CD4-positive, alpha-beta T cell (primary cell): Measurements from ENCODE around the gene EXOG. TPM values are rescaled to one million over a fixed set of nuclear protein-coding genes. Genes with fewer than 3 reads are reported as not detected.

Experiments used
- ATAC-seq: fragments of 200-7000 bp; cut with Tn5 transposase; one replicate; pipeline ENCODE4 v1.10.0; 2022; ENCODE audit warnings: mild to moderate bottlenecking; ENCODE audit not compliant: poor library complexity
- CTCF ChIA-PET: fragments of 350-600 bp; sonication (Branson Sonifier 250); formaldehyde crosslinking; loops from one replicate; lab custom pipeline; 2021; ENCODE audit warnings: antibody characterized with exemption, inconsistent platforms; lab: Charles Lee
- POLR2A ChIA-PET: fragments of 350-600 bp; sonication (Branson Sonifier 250); formaldehyde crosslinking; loops from one replicate; lab custom pipeline; 2021; ENCODE audit warnings: antibody characterized with exemption, inconsistent platforms; lab: Charles Lee
- DNase-seq, 14 experiments: peaks; one replicate each; pipeline ENCODE4 v3.0.0-alpha.2; 2013 to 2020; ENCODE audit warnings: mixed read lengths in 2 of 14
- H3K27ac ChIP-seq, 2 donors: one replicate each; pipeline versions ENCODE4 v1.5.1 to v1.7.0; 2013; ENCODE audit warnings: low read length in 2 of 2, low read depth in 1 of 2, mild to moderate bottlenecking in 1 of 2
- H3K27me3 ChIP-seq, 2 experiments: 1 replicate in 1 of 2; 2 replicates in 1 of 2; pipeline versions ENCODE4 v1.6.1 to v1.7.0; 2013; ENCODE audit warnings: low read length in 2 of 2, control low read depth in 1 of 2, mild to moderate bottlenecking in 1 of 2, moderate library complexity in 1 of 2; ENCODE audit not compliant: insufficient read depth in 2 of 2, control insufficient read depth in 1 of 2
- H3K36me3 ChIP-seq: one replicate; pipeline ENCODE4 v1.6.1; 2013; ENCODE audit warnings: low read length, control low read depth; ENCODE audit not compliant: insufficient read depth
- H3K4me1 ChIP-seq: one replicate; pipeline ENCODE4 v1.6.1; 2013; ENCODE audit warnings: low read length, control low read depth; ENCODE audit not compliant: insufficient read depth
- H3K4me3 ChIP-seq: one replicate; pipeline ENCODE4 v1.5.1; 2013; ENCODE audit warnings: mild to moderate bottlenecking, low read length, moderate library complexity
- H3K9me3 ChIP-seq, 2 experiments: 1 replicate in 1 of 2; 2 replicates in 1 of 2; pipeline versions ENCODE4 v1.6.1 to v1.7.0; 2013; ENCODE audit warnings: low read length in 2 of 2, mild to moderate bottlenecking in 2 of 2, control low read depth in 1 of 2, moderate library complexity in 1 of 2; ENCODE audit not compliant: control insufficient read depth in 1 of 2, insufficient read depth in 1 of 2
- H3K27ac Mint-ChIP-seq: one replicate; pipeline ENCODE4 v1.8.0; 2020; ENCODE audit warnings: mixed read lengths
- H3K27me3 Mint-ChIP-seq: one replicate; pipeline ENCODE4 v1.8.0; 2021; ENCODE audit warnings: mixed read lengths
- H3K36me3 Mint-ChIP-seq: one replicate; pipeline ENCODE4 v1.8.0; 2021; ENCODE audit warnings: low read depth, mixed read lengths
- H3K4me1 Mint-ChIP-seq: one replicate; pipeline ENCODE4 v1.8.0; 2021; ENCODE audit warnings: low read depth, mixed read lengths
- H3K4me3 Mint-ChIP-seq: one replicate; pipeline ENCODE4 v1.8.0; 2020; ENCODE audit warnings: mild to moderate bottlenecking, mixed read lengths
- H3K9me3 Mint-ChIP-seq: one replicate; pipeline ENCODE4 v1.8.0; 2020; ENCODE audit warnings: mixed read lengths
- intact Hi-C, 2 experiments: fragments of 100-400 bp; cut with DNase I in 1 of 2; cut with micrococcal nuclease in 1 of 2; formaldehyde crosslinking; loops; one replicate each; pipeline versions ENCODE4 v1.15.1 to v1.9.0; 2023 to 2025; cut with DNase I, micrococcal nuclease
- total RNA-seq, 174 experiments: library from RNA in 2 of 174; stranded (reverse) in 2 of 174; gene quantifications; one replicate each; pipeline ENCODE4 v1.2.3 and lab custom pipeline; 2021 to 2026
- TF ChIP-seq, protein P1 (sequence below): fragments of 200-600 bp; IDR thresholded peaks from one replicate; pipeline ENCODE4 v1.8.0; 2022; ENCODE audit warnings: antibody characterized with exemption, mild to moderate bottlenecking

EXOG gene
- total RNA-seq, 2 experiments from 2014 or later = 13.7 to 16.0 TPM

DNA sequence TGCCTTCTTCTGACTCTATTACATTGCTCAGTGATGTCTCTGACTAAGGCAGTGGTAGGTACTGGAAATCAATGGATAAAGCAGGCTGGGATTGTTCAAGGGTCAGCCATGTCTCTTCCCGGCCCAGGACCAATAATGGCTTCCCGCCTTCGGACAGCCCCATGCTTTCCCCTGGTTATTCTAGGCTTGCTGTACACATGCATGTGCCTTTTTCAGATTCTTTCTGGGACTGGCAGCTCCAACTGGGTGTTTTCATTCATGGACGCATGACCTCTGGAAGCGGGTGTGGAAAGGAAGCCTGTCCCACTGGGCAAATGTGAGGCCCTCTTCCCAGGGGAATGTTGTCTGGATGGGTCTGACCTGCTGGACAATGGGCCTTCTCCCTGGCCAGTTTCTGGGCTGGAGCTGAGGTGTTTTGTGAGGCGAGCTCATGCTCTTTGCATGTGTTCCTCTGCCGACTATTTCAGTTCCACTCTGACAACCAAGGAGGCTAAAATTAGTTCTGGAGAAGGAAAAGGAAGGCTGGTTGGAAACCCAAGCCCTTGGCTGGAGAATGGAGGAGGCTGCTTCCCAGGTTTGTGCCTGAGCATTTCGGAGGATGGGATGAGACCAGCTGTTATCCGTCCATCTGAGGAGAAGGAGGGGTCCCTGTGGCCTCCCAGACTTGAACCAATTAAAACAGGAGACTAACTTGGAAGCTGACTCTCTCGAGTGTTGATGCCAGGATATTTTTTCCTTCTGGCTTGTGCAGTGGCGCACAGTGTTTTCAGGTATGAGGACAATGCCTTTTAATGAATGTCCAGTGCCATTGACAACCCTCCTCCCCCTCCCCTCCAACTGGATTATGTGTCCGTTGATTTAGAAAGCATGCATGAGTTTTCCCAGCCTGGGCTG, 35.5 kb upstream of the EXOG start:
- Histone ChIP-seq H3K27me3 (no peaks in the 10 kb centered on the region), H3K36me3 (no peaks in the 10 kb centered on the region), H3K4me1 (peaks cover 24% of the 10 kb centered on the region), H3K4me3 (no peak overlapping the region), H3K9me3 (no peaks in the 10 kb centered on the region), H3K27ac (no peak overlapping the region)
- ATAC-seq = no peak
- no peak overlapping the region for H3K4me3 Mint-ChIP-seq
- ChIA-PET CTCF (no interaction called here), POLR2A (no interaction called here)
- DNase-seq = no peak
- H3K4me1 Mint-ChIP-seq = peaks cover 26% of the 10 kb centered on the region
- H3K27ac Mint-ChIP-seq = no peak overlapping the region
- TF ChIP-seq, protein P1, sequence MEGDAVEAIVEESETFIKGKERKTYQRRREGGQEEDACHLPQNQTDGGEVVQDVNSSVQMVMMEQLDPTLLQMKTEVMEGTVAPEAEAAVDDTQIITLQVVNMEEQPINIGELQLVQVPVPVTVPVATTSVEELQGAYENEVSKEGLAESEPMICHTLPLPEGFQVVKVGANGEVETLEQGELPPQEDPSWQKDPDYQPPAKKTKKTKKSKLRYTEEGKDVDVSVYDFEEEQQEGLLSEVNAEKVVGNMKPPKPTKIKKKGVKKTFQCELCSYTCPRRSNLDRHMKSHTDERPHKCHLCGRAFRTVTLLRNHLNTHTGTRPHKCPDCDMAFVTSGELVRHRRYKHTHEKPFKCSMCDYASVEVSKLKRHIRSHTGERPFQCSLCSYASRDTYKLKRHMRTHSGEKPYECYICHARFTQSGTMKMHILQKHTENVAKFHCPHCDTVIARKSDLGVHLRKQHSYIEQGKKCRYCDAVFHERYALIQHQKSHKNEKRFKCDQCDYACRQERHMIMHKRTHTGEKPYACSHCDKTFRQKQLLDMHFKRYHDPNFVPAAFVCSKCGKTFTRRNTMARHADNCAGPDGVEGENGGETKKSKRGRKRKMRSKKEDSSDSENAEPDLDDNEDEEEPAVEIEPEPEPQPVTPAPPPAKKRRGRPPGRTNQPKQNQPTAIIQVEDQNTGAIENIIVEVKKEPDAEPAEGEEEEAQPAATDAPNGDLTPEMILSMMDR = no peak
- peaks cover 2% of the 10 kb centered on the region for H3K36me3 Mint-ChIP-seq
- intact Hi-C loops = no loop called here
- no peaks in the 10 kb centered on the region for H3K27me3 Mint-ChIP-seq
- peaks cover 3% of the 10 kb centered on the region for H3K9me3 Mint-ChIP-seq

DNA sequence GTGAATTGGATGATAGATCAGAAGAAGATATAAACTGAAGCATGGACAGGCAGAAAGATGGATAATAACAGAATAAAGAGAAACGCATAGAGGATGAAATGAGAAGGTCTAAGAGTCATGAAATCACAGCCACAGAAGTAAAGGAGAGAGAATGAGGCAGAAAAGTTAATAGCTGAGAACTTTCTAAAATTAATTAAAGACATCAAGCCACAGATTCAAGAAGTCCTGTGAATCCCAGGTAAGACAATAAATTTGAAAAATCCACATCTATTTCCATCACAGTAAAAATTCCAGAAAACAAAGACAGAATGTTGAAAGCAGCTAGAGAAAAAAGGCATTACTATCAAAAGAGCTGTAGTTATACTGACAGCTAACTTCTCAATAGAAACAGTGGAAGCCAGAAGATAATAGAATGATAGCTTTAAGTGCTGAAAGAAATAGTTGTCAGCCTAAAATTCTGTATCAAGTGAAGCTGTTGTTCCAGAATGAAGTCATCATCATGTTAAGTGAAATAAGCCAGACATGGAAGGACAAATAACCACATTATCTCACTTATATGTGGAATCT, 30.5 kb upstream of the EXOG start:
- ChIA-PET CTCF (interaction anchor here (0.8 kb wide), 1 partner anchor 31 kb away, joined by 3 read pairs; the partner anchor contains the start of gene EXOG), POLR2A (interaction anchor here (0.6 to 1.4 kb wide), 3 partner anchors 10 to 232 kb away, joined by 3 to 4 read pairs (median 3); partner anchors contain the start of gene XYLB)
- peaks cover 0 to 15% of the 10 kb centered on the region in 2 experiments for H3K9me3 ChIP-seq
- no peak overlapping the region for H3K27ac ChIP-seq
- ATAC-seq = no peak
- no peaks in the 10 kb centered on the region for H3K27me3 ChIP-seq
- H3K4me1 ChIP-seq = peaks cover 3% of the 10 kb centered on the region
- Mint-ChIP-seq H3K4me1 (no peaks in the 10 kb centered on the region), H3K4me3 (no peak overlapping the region), H3K27ac (no peak overlapping the region), H3K9me3 (peaks cover 10% of the 10 kb centered on the region), H3K36me3 (peaks cover 16% of the 10 kb centered on the region), H3K27me3 (no peaks in the 10 kb centered on the region)
- intact Hi-C loops = no loop called here
- no peak for DNase-seq
- TF ChIP-seq, protein P1 = no peak
- no peaks in the 10 kb centered on the region for H3K36me3 ChIP-seq
- no peak overlapping the region for H3K4me3 ChIP-seq

DNA sequence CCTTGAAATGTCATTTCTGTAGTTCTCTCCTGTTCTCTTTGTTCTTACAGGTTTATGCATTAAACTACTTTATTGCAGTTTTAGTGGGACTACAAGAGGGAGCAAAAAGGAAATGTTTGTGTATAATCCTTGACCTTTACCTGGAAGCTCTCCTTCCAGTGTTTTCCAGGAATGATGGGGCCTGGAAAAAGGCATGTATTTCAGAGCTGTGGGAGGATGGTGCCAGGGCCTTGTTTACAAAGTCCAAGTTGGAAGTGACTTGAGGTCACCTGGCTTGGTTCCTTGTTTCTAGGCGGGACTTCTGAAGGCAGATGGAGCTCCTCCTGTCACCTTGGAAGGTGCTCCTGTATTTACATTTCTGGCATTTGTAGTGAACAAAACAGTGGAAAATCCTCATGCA, 27.4 kb upstream of the EXOG start:
- TF ChIP-seq, protein P1 = no peak
- intact Hi-C loops = no loop called here
- H3K27ac Mint-ChIP-seq = no peak overlapping the region
- peaks cover 10% of the 10 kb centered on the region for H3K9me3 Mint-ChIP-seq
- ChIA-PET CTCF (no interaction called here), POLR2A (no interaction called here)
- H3K4me3 Mint-ChIP-seq = no peak overlapping the region
- Histone ChIP-seq H3K9me3 (peaks cover 0 to 15% of the 10 kb centered on the region in 2 experiments), H3K4me3 (no peak overlapping the region), H3K27me3 (no peaks in the 10 kb centered on the region), H3K4me1 (peaks cover 16% of the 10 kb centered on the region), H3K36me3 (no peaks in the 10 kb centered on the region), H3K27ac (no peak overlapping the region)
- DNase-seq (no peak), ATAC-seq (no peak)
- peaks cover 16% of the 10 kb centered on the region for H3K36me3 Mint-ChIP-seq
- H3K4me1 Mint-ChIP-seq = peaks cover 21% of the 10 kb centered on the region
- no peaks in the 10 kb centered on the region for H3K27me3 Mint-ChIP-seq
